ENCODE data around the gene FAM50B. TPM values are rescaled to one million over a fixed set of nuclear protein-coding genes. Genes with fewer than 3 reads are reported as not detected.

The FAM50B gene
- total RNA-seq, 3 donors from 2014 or later (not counting 1 experiment from before 2014, with no cell fraction given), result 1.9 to 4.7 (median 1.9) TPM

DNA sequence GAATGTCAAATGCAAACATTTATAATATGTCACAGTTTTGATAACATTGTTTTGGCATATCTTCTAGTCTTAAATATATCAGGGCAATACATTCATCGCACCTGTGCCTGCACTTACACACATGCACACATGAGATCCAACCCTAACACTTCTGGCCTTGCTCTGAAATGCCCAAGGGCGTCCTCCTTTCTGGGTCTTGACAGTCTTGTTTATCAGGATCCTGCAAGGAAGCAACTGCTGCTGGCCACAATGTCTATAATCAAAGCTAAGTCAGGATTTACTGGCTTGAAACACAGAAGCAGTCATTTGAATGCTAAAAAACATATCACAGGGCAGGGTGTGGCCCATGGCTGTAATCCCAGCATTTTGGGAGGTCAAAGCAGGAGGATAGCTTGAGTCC, 32.9 kb upstream of the FAM50B start:
- TF ChIP-seq, protein P1, sequence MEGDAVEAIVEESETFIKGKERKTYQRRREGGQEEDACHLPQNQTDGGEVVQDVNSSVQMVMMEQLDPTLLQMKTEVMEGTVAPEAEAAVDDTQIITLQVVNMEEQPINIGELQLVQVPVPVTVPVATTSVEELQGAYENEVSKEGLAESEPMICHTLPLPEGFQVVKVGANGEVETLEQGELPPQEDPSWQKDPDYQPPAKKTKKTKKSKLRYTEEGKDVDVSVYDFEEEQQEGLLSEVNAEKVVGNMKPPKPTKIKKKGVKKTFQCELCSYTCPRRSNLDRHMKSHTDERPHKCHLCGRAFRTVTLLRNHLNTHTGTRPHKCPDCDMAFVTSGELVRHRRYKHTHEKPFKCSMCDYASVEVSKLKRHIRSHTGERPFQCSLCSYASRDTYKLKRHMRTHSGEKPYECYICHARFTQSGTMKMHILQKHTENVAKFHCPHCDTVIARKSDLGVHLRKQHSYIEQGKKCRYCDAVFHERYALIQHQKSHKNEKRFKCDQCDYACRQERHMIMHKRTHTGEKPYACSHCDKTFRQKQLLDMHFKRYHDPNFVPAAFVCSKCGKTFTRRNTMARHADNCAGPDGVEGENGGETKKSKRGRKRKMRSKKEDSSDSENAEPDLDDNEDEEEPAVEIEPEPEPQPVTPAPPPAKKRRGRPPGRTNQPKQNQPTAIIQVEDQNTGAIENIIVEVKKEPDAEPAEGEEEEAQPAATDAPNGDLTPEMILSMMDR (IDR thresholded peaks at IDR 0.05), result no peak
- intact Hi-C loops (cut with micrococcal nuclease), result no loop called here
- no peaks in the 10 kb centered on the region for H3K36me3 ChIP-seq (ENCODE audit: control insufficient read depth, insufficient read depth, low read length)
- H3K27ac ChIP-seq (ENCODE audit: low read length), result no peak overlapping the region
- ATAC-seq (no peak), DNase-seq (no peak)
- no peak overlapping the region for H3K4me3 ChIP-seq (ENCODE audit: low read length)
- no peaks in the 10 kb centered on the region for H3K4me1 Mint-ChIP-seq
- H3K27ac Mint-ChIP-seq, result no peak overlapping the region
- no peaks in the 10 kb centered on the region for H3K4me1 ChIP-seq (ENCODE audit: control insufficient read depth, insufficient read depth, low read length)
- H3K27me3 Mint-ChIP-seq (ENCODE audit: low read depth in 2 of 2), result no peaks in the 10 kb centered on the region
- no peaks in the 10 kb centered on the region for H3K36me3 Mint-ChIP-seq
- H3K9me3 Mint-ChIP-seq, result no peaks in the 10 kb centered on the region
- no peaks in the 10 kb centered on the region for H3K27me3 ChIP-seq (ENCODE audit: control insufficient read depth, insufficient read depth, low read length)
- WGBS (ENCODE audit: insufficient coverage), result 93% methylated on average over 2 of the region's 2 CpGs
- no peak overlapping the region for H3K4me3 Mint-ChIP-seq
- no peaks in the 10 kb centered on the region for H3K9me3 ChIP-seq (ENCODE audit: control insufficient read depth, insufficient read depth, low read length)

DNA sequence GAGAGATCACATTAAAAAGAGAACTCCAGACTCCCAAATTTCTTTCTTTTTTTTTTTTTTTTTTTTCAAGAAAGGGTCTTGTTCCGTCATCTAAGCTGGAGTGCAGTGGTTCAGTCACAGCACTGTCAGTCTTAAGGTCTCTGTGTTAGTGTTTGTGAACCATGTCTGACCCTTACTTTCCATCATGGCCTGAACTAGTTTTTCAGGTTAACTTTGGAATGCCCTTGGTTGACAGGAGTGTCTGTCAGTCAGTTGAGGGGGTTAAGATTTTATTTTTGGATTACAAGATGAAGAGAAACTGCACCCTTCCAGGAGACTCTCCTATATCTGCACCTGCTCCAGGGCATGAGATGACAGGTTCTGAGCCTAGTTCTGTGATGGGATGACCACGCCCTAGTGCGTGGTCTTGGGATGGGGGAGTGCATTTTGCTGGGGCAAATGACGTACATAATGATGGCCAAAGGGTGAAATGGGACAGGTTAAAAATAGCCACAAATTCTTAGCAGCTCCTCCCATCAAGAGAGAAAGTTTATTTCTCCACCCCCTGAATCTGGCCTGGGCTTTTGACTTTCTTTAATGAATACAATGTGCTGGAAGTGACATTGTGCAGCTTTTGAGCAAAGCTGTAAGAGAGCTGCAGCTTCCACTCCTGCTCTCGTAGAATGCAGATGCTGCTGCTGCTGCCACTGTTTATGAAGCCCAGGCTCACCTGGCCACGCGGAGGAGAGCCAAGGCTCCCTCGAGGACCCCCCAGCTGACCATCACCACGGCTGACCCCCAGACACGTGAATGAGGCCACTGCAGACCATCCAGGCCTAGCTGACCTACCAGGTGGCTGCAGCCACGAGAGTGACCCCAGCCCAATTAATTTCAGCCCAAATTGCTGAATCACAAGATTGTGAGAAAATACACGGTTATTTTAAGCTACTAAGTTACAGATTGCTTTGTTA, 29.7 kb upstream of the FAM50B start:
- H3K4me3 Mint-ChIP-seq, result no peak overlapping the region

DNA sequence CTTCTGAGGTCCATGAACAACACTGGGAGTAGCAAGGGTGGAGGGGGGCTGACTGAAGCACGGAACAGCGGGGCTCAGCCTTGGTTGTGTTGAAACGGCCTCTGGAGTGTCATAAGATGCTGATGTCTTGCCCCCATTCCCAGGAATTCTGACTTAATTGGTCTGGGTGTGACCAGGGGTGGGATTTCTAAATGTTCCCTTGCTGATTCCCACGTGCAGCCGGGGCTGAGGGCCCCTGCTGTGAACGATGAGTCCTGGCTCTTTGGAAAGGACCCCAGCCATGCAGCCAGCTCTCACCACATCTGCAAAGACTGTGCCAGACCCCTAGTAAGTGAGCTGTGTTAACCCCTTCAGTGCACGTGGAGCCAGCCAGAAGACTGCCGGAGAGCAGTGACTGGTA, 28.6 kb upstream of the FAM50B start:
- Histone ChIP-seq H3K36me3 (ENCODE audit: control insufficient read depth, insufficient read depth, low read length) (no peaks in the 10 kb centered on the region), H3K27me3 (ENCODE audit: control insufficient read depth, insufficient read depth, low read length) (no peaks in the 10 kb centered on the region), H3K4me3 (ENCODE audit: low read length) (no peak overlapping the region), H3K9me3 (ENCODE audit: control insufficient read depth, insufficient read depth, low read length) (no peaks in the 10 kb centered on the region), H3K27ac (ENCODE audit: low read length) (no peak overlapping the region), H3K4me1 (ENCODE audit: control insufficient read depth, insufficient read depth, low read length) (no peaks in the 10 kb centered on the region)
- WGBS (ENCODE audit: insufficient coverage), result 92% methylated on average over 8 of the region's 8 CpGs
- ATAC-seq (no peak), DNase-seq (no peak)
- TF ChIP-seq, protein P1 (IDR thresholded peaks at IDR 0.05), result no peak
- Mint-ChIP-seq H3K4me1 (no peaks in the 10 kb centered on the region), H3K9me3 (no peaks in the 10 kb centered on the region), H3K4me3 (no peak overlapping the region), H3K36me3 (no peaks in the 10 kb centered on the region), H3K27me3 (ENCODE audit: low read depth in 2 of 2) (no peaks in the 10 kb centered on the region), H3K27ac (no peak overlapping the region)
- intact Hi-C loops (cut with micrococcal nuclease), result no loop called here

More for the DNA sequence above, 29.7 kb upstream of the FAM50B start:
- DNase-seq (no peak), ATAC-seq (no peak)
- Histone ChIP-seq H3K27ac (ENCODE audit: low read length) (no peak overlapping the region), H3K4me3 (ENCODE audit: low read length) (no peak overlapping the region), H3K36me3 (ENCODE audit: control insufficient read depth, insufficient read depth, low read length) (no peaks in the 10 kb centered on the region), H3K9me3 (ENCODE audit: control insufficient read depth, insufficient read depth, low read length) (no peaks in the 10 kb centered on the region), H3K4me1 (ENCODE audit: control insufficient read depth, insufficient read depth, low read length) (no peaks in the 10 kb centered on the region), H3K27me3 (ENCODE audit: control insufficient read depth, insufficient read depth, low read length) (no peaks in the 10 kb centered on the region)
- WGBS (ENCODE audit: insufficient coverage), result 88% methylated on average over 12 of the region's 12 CpGs
- H3K27me3 Mint-ChIP-seq (ENCODE audit: low read depth in 2 of 2), result no peaks in the 10 kb centered on the region
- intact Hi-C loops (cut with micrococcal nuclease), result no loop called here
- TF ChIP-seq, protein P1 (IDR thresholded peaks at IDR 0.05), result no peak
- no peaks in the 10 kb centered on the region for H3K9me3 Mint-ChIP-seq
- H3K36me3 Mint-ChIP-seq, result no peaks in the 10 kb centered on the region
- no peak overlapping the region for H3K27ac Mint-ChIP-seq
- no peaks in the 10 kb centered on the region for H3K4me1 Mint-ChIP-seq

Data from natural killer cell (primary cell).